GM12878 (cell line): ENCODE results near the gene ADGRV1.

ENCODE experiments used
- CREB1 ChIP-seq: IDR thresholded peaks from 2 replicates; pipeline ENCODE4 v1.6.1; 2012; ENCODE audit warnings: low read depth, mild to moderate bottlenecking, inconsistent platforms
- EP300 ChIP-seq, 2 experiments: fragments of 150-350 bp in 1 of 2; IDR thresholded peaks; 2 replicates each; pipeline ENCODE4 v1.6.1; 2011 to 2012; ENCODE audit warnings: low read depth in 2 of 2, low read length in 2 of 2, borderline replicate concordance in 1 of 2, improper control_type of control experiment in 1 of 2, inconsistent platforms in 1 of 2; ENCODE audit not compliant: control insufficient read depth in 1 of 2
- EZH2 ChIP-seq: IDR thresholded peaks from 2 replicates; pipeline ENCODE4 v1.6.1; 2012; ENCODE audit warnings: low read depth, mild to moderate bottlenecking, control low read depth, inconsistent platforms, low read length, borderline replicate concordance; ENCODE audit not compliant: control insufficient read depth
- GABPA ChIP-seq: IDR thresholded peaks from 2 replicates; pipeline ENCODE4 v1.6.1; 2014; ENCODE audit warnings: antibody characterized with exemption, low read depth, mild to moderate bottlenecking, inconsistent platforms
- NFYB ChIP-seq: IDR thresholded peaks from 2 replicates; pipeline ENCODE4 v1.6.1; 2011; ENCODE audit warnings: low read depth, mild to moderate bottlenecking, low read length, improper control_type of control experiment, moderate library complexity; ENCODE audit not compliant: insufficient read depth
- POLR2A ChIP-seq: IDR thresholded peaks from 2 replicates; pipeline ENCODE4 v1.6.1; 2011; ENCODE audit warnings: low read depth, mild to moderate bottlenecking, low read length
- POLR2AphosphoS5 ChIP-seq: IDR thresholded peaks from 2 replicates; pipeline ENCODE4 v1.6.1; 2011; ENCODE audit warnings: mild to moderate bottlenecking, low read length, inconsistent platforms
- RAD21 ChIP-seq: IDR thresholded peaks from 2 replicates; pipeline ENCODE4 v1.6.1; 2011; ENCODE audit warnings: mild to moderate bottlenecking, low read depth, low read length, moderate library complexity; ENCODE audit not compliant: insufficient read depth
- RCOR1 ChIP-seq: conservative IDR thresholded peaks from 2 replicates; pipeline ENCODE4 v1.6.1; 2012; ENCODE audit warnings: low read depth, low read length, improper control_type of control experiment
- RFX5 ChIP-seq: IDR thresholded peaks from 2 replicates; pipeline ENCODE4 v1.6.1; 2011; ENCODE audit warnings: low read depth, low read length, improper control_type of control experiment
- SIN3A ChIP-seq: IDR thresholded peaks from 2 replicates; pipeline ENCODE4 v1.6.1; 2012; ENCODE audit warnings: low read depth, low read length, improper control_type of control experiment
- USF2 ChIP-seq: IDR thresholded peaks from 2 replicates; pipeline ENCODE4 v1.6.1; 2011; ENCODE audit warnings: low read depth, low read length, improper control_type of control experiment, borderline replicate concordance
- YBX1 ChIP-seq: fragments of 450-650 bp; IDR thresholded peaks from 2 replicates; pipeline ENCODE4 v1.6.1; 2016; ENCODE audit warnings: antibody characterized with exemption
- TF ChIP-seq, protein P1 (sequence below), 3 experiments: IDR thresholded peaks in 2 of 3; conservative IDR thresholded peaks in 1 of 3; 2 replicates each; pipeline ENCODE4 v1.5.1; 2011; ENCODE audit warnings: low read depth in 3 of 3, low read length in 3 of 3, mild to moderate bottlenecking in 3 of 3, control low read depth in 2 of 3, moderate library complexity in 2 of 3, inconsistent platforms in 1 of 3, mixed read lengths in 1 of 3; ENCODE audit not compliant: control insufficient read depth in 2 of 3, insufficient read depth in 1 of 3; ENCODE audit errors: extremely low read depth in 1 of 3

- TF ChIP-seq RCOR1: no peak
- TF ChIP-seq SIN3A: no peak
- no peak for TF ChIP-seq EP300 (IDR thresholded peaks at IDR 0.05; ENCODE audit: borderline replicate concordance in 1 of 2, control insufficient read depth in 1 of 2, low read depth in 2 of 2, low read length in 2 of 2)
- TF ChIP-seq, protein P1, sequence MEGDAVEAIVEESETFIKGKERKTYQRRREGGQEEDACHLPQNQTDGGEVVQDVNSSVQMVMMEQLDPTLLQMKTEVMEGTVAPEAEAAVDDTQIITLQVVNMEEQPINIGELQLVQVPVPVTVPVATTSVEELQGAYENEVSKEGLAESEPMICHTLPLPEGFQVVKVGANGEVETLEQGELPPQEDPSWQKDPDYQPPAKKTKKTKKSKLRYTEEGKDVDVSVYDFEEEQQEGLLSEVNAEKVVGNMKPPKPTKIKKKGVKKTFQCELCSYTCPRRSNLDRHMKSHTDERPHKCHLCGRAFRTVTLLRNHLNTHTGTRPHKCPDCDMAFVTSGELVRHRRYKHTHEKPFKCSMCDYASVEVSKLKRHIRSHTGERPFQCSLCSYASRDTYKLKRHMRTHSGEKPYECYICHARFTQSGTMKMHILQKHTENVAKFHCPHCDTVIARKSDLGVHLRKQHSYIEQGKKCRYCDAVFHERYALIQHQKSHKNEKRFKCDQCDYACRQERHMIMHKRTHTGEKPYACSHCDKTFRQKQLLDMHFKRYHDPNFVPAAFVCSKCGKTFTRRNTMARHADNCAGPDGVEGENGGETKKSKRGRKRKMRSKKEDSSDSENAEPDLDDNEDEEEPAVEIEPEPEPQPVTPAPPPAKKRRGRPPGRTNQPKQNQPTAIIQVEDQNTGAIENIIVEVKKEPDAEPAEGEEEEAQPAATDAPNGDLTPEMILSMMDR (IDR thresholded peaks at IDR 0.05 in 2 of 3, conservative IDR thresholded peaks at IDR 0.05 in 1 of 3; ENCODE audit: control insufficient read depth in 2 of 3, extremely low read depth in 1 of 3, insufficient read depth in 1 of 3, low read depth in 3 of 3, low read length in 3 of 3): no peak
- TF ChIP-seq POLR2A: no peak
- TF ChIP-seq GABPA: no peak
- TF ChIP-seq USF2: no peak
- TF ChIP-seq NFYB: no peak
- no peak for TF ChIP-seq EZH2
- no peak for TF ChIP-seq YBX1
- TF ChIP-seq CREB1: no peak
- no peak for TF ChIP-seq POLR2AphosphoS5
- no peak for TF ChIP-seq RAD21
- TF ChIP-seq RFX5: no peak
Measured at GRCh38 chr5:90601468-90601867, 42.9 kb downstream of the ADGRV1 start.
